ENCODE results near the gene SPSB3. TPM values are rescaled to one million over a fixed set of nuclear protein-coding genes. Genes with fewer than 3 reads are reported as not detected.
A peak's percentile ranks its signal among the peaks of the same experiment; 100 is the strongest.

Gene SPSB3
- total and polyA plus RNA-seq, 2 of the 13 experiments (the other 11 are each of a cell fraction or from before 2014, with no cell fraction given), result 13.2 to 21.9 TPM

DNA sequence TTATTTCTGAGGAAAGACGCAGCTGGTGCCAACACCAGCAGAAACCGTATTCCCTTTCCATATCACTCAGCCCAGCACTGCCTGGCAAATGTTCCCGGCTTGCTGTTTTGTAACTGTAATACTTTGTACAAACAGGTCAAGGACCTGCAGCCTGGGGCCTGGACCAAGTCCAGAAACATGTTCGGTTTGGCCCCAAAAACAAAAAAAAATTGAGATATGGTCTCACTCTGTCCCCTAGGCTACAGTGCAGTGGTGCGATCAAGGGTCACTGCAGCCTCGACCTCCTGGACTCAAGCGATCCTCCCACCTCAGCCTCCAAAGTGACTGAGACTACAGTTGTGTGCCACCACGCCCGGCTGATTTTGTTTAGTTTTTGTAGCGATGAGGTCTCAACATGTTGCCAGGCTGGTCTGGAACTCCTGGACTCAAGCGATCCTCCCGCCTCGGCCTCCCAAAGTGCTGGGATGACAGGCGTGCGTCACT, 43.1 kb upstream of the SPSB3 start (continued):
- TF ChIP-seq, protein P1, sequence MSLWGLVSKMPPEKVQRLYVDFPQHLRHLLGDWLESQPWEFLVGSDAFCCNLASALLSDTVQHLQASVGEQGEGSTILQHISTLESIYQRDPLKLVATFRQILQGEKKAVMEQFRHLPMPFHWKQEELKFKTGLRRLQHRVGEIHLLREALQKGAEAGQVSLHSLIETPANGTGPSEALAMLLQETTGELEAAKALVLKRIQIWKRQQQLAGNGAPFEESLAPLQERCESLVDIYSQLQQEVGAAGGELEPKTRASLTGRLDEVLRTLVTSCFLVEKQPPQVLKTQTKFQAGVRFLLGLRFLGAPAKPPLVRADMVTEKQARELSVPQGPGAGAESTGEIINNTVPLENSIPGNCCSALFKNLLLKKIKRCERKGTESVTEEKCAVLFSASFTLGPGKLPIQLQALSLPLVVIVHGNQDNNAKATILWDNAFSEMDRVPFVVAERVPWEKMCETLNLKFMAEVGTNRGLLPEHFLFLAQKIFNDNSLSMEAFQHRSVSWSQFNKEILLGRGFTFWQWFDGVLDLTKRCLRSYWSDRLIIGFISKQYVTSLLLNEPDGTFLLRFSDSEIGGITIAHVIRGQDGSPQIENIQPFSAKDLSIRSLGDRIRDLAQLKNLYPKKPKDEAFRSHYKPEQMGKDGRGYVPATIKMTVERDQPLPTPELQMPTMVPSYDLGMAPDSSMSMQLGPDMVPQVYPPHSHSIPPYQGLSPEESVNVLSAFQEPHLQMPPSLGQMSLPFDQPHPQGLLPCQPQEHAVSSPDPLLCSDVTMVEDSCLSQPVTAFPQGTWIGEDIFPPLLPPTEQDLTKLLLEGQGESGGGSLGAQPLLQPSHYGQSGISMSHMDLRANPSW (CRISPR knock-in tag; IDR thresholded peaks at IDR 0.05; ENCODE audit: borderline replicate concordance), result no peak
- TF ChIP-seq MIXL1 (CRISPR knock-in tag; IDR thresholded peaks at IDR 0.05), result 0 out of 2 replicates have a peak, but pooled peaks have one; percentile 13
- TF ChIP-seq, protein P2, sequence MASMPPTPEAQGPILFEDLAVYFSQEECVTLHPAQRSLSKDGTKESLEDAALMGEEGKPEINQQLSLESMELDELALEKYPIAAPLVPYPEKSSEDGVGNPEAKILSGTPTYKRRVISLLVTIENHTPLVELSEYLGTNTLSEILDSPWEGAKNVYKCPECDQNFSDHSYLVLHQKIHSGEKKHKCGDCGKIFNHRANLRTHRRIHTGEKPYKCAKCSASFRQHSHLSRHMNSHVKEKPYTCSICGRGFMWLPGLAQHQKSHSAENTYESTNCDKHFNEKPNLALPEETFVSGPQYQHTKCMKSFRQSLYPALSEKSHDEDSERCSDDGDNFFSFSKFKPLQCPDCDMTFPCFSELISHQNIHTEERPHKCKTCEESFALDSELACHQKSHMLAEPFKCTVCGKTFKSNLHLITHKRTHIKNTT (CRISPR knock-in tag; IDR thresholded peaks at IDR 0.05), result no peak
- no peak for TF ChIP-seq SOX6 (IDR thresholded peaks at IDR 0.05)
- TF ChIP-seq SOX6 (CRISPR knock-in tag; IDR thresholded peaks at IDR 0.05), result peak; percentile 75
- 0 out of 2 replicates have a peak, but pooled peaks have one; percentile 23 for TF ChIP-seq ZNF124 (CRISPR knock-in tag; IDR thresholded peaks at IDR 0.05)
- TF ChIP-seq, protein P3, sequence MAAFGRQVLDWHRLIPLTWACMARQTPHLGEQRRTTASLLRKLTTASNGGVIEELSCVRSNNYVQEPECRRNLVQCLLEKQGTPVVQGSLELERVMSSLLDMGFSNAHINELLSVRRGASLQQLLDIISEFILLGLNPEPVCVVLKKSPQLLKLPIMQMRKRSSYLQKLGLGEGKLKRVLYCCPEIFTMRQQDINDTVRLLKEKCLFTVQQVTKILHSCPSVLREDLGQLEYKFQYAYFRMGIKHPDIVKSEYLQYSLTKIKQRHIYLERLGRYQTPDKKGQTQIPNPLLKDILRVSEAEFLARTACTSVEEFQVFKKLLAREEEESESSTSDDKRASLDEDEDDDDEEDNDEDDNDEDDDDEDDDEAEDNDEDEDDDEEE (CRISPR knock-in tag; IDR thresholded peaks at IDR 0.05), result no peak
- TF ChIP-seq THYN1 (CRISPR knock-in tag; IDR thresholded peaks at IDR 0.05; ENCODE audit: borderline replicate concordance, low read depth), result no peak
- TF ChIP-seq POGZ (CRISPR knock-in tag; IDR thresholded peaks at IDR 0.05), result peak; percentile 75
- no peak for TF ChIP-seq HOXA9 (CRISPR knock-in tag; IDR thresholded peaks at IDR 0.05; ENCODE audit: borderline replicate concordance)
- no peak for TF ChIP-seq PRMT3 (CRISPR knock-in tag; IDR thresholded peaks at IDR 0.05; ENCODE audit: borderline replicate concordance, low read depth)
- 0 out of 2 replicates have a peak, but pooled peaks have one; percentile 32 for TF ChIP-seq HDAC2 (CRISPR knock-in tag; IDR thresholded peaks at IDR 0.05)
- TF ChIP-seq, protein P4, sequence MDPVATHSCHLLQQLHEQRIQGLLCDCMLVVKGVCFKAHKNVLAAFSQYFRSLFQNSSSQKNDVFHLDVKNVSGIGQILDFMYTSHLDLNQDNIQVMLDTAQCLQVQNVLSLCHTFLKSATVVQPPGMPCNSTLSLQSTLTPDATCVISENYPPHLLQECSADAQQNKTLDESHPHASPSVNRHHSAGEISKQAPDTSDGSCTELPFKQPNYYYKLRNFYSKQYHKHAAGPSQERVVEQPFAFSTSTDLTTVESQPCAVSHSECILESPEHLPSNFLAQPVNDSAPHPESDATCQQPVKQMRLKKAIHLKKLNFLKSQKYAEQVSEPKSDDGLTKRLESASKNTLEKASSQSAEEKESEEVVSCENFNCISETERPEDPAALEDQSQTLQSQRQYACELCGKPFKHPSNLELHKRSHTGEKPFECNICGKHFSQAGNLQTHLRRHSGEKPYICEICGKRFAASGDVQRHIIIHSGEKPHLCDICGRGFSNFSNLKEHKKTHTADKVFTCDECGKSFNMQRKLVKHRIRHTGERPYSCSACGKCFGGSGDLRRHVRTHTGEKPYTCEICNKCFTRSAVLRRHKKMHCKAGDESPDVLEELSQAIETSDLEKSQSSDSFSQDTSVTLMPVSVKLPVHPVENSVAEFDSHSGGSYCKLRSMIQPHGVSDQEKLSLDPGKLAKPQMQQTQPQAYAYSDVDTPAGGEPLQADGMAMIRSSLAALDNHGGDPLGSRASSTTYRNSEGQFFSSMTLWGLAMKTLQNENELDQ (CRISPR knock-in tag; IDR thresholded peaks at IDR 0.05; ENCODE audit: borderline replicate concordance), result no peak
- TF ChIP-seq ZNF292 (CRISPR knock-in tag; IDR thresholded peaks at IDR 0.05; ENCODE audit: borderline replicate concordance, low read depth), result peak; percentile 76
- peak; percentile 59 for TF ChIP-seq NCOA2 (CRISPR knock-in tag; IDR thresholded peaks at IDR 0.05)
- TF ChIP-seq MXD4 (CRISPR knock-in tag; IDR thresholded peaks at IDR 0.05), result no peak
- no peak for TF ChIP-seq NFIB (CRISPR knock-in tag; IDR thresholded peaks at IDR 0.05; ENCODE audit: borderline replicate concordance)
- no peak for TF ChIP-seq SP1 (IDR thresholded peaks at IDR 0.05)
- 0 out of 2 replicates have a peak, but pooled peaks have one; percentile 35 for TF ChIP-seq SP1 (CRISPR knock-in tag; IDR thresholded peaks at IDR 0.05)

All from HepG2 (cell line).